Natural killer cell treated with Interleukin-12 subunit alpha and Interleukin-12 subunit beta and Interleukin-15 and Interleukin-18, amount 100 ng/mL, for 72 hours (primary cell): ENCODE results near the gene DENND5A. TPM values are rescaled to one million over a fixed set of nuclear protein-coding genes. Genes with fewer than 3 reads are reported as not detected.
"Not testable (repeated sequence)": the region's sequence is repeated elsewhere in the genome, so short reads cannot be mapped to it uniquely, and the experiment has no call there.

Source experiments
- ATAC-seq, 2 donors: fragments of 150-1000 bp; cut with Tn5 transposase in 1 of 2; sonication (Bioruptor Pico), chemical (Tn5 transposase) in 1 of 2; 2 replicates each; pipeline ENCODE4 v1.10.0; 2021
- DNase-seq: peaks from one replicate; pipeline ENCODE4 v3.0.0; 2022; ENCODE audit warnings: low spot score
- H3K27ac Mint-ChIP-seq, 2 donors: 1 replicate in 1 of 2; 2 replicates in 1 of 2; pipeline ENCODE4 v1.8.0; 2022; ENCODE audit warnings: mixed read lengths in 2 of 2, mild to moderate bottlenecking in 1 of 2, moderate library complexity in 1 of 2
- H3K27me3 Mint-ChIP-seq, 2 donors: 1 replicate in 1 of 2; 2 replicates in 1 of 2; pipeline ENCODE4 v1.8.0; 2022; ENCODE audit warnings: mixed read lengths in 2 of 2
- H3K36me3 Mint-ChIP-seq: one replicate; pipeline ENCODE4 v1.8.0; 2022; ENCODE audit warnings: mixed read lengths
- H3K4me1 Mint-ChIP-seq, 2 donors: 1 replicate in 1 of 2; 2 replicates in 1 of 2; pipeline ENCODE4 v1.8.0; 2022; ENCODE audit warnings: low read depth in 2 of 2, mixed read lengths in 2 of 2, mild to moderate bottlenecking in 1 of 2
- H3K4me3 Mint-ChIP-seq: one replicate; pipeline ENCODE4 v1.8.0; 2022; ENCODE audit warnings: mixed read lengths
- H3K9me3 Mint-ChIP-seq: 2 replicates; pipeline ENCODE4 v1.8.0; 2022; ENCODE audit warnings: mixed read lengths
- total RNA-seq, 2 donors: library from RNA; stranded (reverse); gene quantifications; one replicate each; pipeline ENCODE4 v1.2.3, GENCODE V29; 2022

DENND5A gene
- total RNA-seq, 2 donors from 2014 or later = 69.8 to 200 TPM

GRCh38 chr11:9121469-9121796 is 143.7 kb downstream of the DENND5A start:
- no peaks in the 10 kb centered on the region for H3K9me3 Mint-ChIP-seq
- no peaks in the 10 kb centered on the region for H3K36me3 Mint-ChIP-seq
- ATAC-seq = no peak
- peaks cover 2 to 13% of the 10 kb centered on the region in 2 donors for H3K27me3 Mint-ChIP-seq
- H3K4me3 Mint-ChIP-seq = no peak overlapping the region
- H3K4me1 Mint-ChIP-seq = no peaks in the 10 kb centered on the region
- no peak for DNase-seq
- H3K27ac Mint-ChIP-seq = no peak overlapping the region

- H3K36me3 Mint-ChIP-seq = no peaks in the 10 kb centered on the region
- ATAC-seq (no peak), DNase-seq (no peak)
- no peaks in the 10 kb centered on the region for H3K9me3 Mint-ChIP-seq
- H3K4me3 Mint-ChIP-seq = no peak overlapping the region
- no peaks in the 10 kb centered on the region for H3K4me1 Mint-ChIP-seq
- H3K27ac Mint-ChIP-seq = no peak overlapping the region
- H3K27me3 Mint-ChIP-seq = peaks cover 2 to 14% of the 10 kb centered on the region in 2 donors
These were observed 144.3 kb downstream of the DENND5A start for GRCh38 chr11:9120664-9121468.

DNA sequence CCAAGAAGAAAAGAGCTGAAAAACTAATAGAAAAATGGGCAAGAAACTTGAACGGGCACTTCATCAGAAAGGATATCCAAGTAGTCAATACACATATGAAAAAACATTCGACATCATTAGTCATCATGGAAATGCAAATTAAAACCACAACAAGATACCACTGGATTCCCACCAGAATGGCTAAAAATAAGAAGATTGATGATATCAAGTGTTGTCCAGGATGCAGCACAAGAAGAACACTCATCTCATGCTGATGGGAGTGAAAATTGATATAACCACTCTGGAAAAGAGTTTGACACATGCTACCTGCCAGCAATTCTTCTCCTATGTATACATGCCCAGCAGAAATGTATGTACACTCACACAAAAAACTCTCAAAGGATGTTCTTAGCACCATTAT is 146.9 kb downstream of the DENND5A start:
- no peak for DNase-seq
- no peaks in the 10 kb centered on the region for H3K9me3 Mint-ChIP-seq
- ATAC-seq = no peak
- peaks cover 2 to 24% of the 10 kb centered on the region in 2 donors for H3K27me3 Mint-ChIP-seq
- H3K4me1 Mint-ChIP-seq = no peaks in the 10 kb centered on the region
- H3K4me3 Mint-ChIP-seq = no peak overlapping the region
- no peak overlapping the region for H3K27ac Mint-ChIP-seq
- H3K36me3 Mint-ChIP-seq = no peaks in the 10 kb centered on the region

- ATAC-seq (no peak), DNase-seq (no peak)
- Mint-ChIP-seq H3K4me1 (no peaks in the 10 kb centered on the region), H3K27me3 (peaks cover 6 to 43% of the 10 kb centered on the region in 2 donors), H3K36me3 (peaks cover 15% of the 10 kb centered on the region), H3K27ac (no peak overlapping the region), H3K9me3 (no peaks in the 10 kb centered on the region), H3K4me3 (no peak overlapping the region)
These were observed 153.1 kb downstream of the DENND5A start for GRCh38 chr11:9112075-9112474.

DNA sequence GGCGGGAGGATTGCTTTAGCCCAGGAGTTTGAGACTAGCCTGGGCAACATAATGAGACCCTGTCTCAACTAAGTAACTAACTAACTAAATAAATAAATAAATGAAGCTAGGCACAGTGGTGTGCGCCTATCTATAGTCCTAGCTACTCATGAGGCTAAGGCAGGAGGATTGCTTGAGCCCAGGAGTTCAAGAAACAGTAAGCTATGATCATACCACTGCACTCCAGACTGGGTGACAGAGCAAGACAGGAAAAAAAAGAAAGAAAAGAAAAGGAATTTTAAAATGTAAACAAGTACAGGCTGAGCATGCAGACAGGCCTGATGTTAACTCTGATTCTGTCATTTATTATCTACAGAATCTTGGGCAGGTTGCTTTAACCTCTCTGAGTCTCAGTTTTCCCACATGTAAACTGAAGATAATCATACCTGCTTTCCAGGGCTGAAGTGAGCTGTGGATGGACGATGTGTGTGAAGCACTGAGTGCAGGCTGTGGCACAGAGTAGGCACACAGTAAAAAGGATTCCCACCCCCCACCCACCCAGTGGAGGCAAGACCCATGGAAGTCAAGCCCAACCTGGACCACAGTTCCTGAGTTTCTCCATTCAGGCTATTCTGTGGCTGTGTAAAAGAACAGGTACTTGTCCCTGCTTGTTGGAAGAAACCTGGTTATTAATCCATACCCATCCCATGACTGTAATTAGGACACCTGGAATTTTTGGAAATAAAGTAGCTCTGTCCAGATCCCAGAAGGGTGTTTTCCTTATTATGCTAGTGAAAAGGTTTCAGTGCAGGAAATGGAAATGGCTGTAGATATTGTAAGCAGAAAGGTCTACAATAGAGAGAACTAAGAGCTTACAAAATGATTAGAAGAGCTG is 155.1 kb downstream of the DENND5A start:
- Mint-ChIP-seq H3K4me1 (no peaks in the 10 kb centered on the region), H3K9me3 (no peaks in the 10 kb centered on the region)
- no peak for ATAC-seq

DNA sequence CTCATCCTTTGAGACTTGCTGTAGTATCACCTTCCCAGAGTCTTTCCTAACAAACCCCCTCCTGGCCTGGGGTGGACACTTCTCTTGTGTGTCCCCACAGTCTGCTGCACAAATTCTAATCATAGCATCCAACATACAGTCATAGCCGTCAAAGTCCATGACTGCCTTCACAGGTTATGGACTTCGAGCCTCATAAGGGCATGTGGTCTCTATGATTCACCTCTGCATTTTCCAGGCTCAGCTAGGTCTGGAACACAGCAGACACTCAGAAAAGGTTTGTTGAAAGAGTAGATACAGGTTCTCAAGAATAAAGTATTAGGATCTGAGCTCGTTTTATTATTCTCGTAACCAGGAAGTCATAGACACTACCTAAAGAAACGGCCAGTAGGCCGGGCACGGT is 160.6 kb downstream of the DENND5A start:
- Mint-ChIP-seq H3K9me3 (no peaks in the 10 kb centered on the region), H3K27ac (no peak overlapping the region), H3K4me1 (peaks cover 0 to 3% of the 10 kb centered on the region in 2 donors), H3K27me3 (peaks cover 26 to 61% of the 10 kb centered on the region in 2 donors), H3K36me3 (no peaks in the 10 kb centered on the region), H3K4me3 (no peak overlapping the region)
- ATAC-seq = no peak
- DNase-seq = no peak

More for the DNA sequence above, 155.1 kb downstream of the DENND5A start:
- H3K36me3 Mint-ChIP-seq = peaks cover 15% of the 10 kb centered on the region
- no peak overlapping the region for H3K4me3 Mint-ChIP-seq
- DNase-seq = no peak
- H3K27me3 Mint-ChIP-seq = peaks cover 13 to 56% of the 10 kb centered on the region in 2 donors
- no peak overlapping the region for H3K27ac Mint-ChIP-seq

DNA sequence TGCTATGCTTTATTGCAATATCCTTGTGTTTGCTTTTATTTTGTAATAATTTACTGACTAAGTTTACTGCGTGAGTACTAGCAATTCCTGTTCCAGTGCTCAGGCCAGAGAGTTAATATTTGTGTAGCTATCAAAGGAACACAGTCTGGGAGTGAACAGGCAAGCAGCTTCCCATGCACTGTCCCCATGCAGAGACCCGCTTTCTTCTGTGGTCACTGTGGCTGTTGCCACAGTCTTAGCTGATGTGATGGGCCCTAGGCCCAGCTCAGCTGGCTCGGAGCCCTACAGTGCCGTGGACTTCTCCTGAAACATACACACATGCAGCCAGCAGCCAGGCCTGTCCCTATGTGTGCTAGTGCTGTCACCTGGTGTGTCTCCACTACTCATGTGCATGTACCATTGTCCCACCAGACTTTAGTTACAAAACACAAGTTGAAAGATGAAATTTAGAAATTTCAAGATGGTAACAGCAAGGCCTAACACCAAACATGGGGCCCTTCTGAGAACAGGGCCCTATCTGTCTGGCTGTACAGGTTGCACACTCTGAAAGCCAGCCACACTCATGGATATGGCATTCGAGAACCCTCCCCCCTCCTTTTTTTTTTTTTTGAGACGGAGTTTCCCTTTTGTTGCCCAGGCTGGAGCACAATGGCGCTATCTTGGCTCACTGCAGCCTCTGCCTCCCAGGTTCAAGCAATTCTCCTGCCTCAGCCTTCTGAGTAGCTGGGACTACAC is 161.4 kb downstream of the DENND5A start:
- peaks cover 27 to 59% of the 10 kb centered on the region in 2 donors for H3K27me3 Mint-ChIP-seq
- no peak for DNase-seq

GRCh38 chr11:9099617-9100016 is 165.5 kb downstream of the DENND5A start:
- Mint-ChIP-seq H3K9me3 (no peaks in the 10 kb centered on the region), H3K4me3 (no peak overlapping the region), H3K27ac (no peak overlapping the region), H3K4me1 (peaks cover 0 to 3% of the 10 kb centered on the region in 2 donors), H3K27me3 (peaks cover 22 to 35% of the 10 kb centered on the region in 2 donors), H3K36me3 (no peaks in the 10 kb centered on the region)
- DNase-seq (no peak), ATAC-seq (no peak)

More for the DNA sequence above, 161.4 kb downstream of the DENND5A start:
- H3K4me3 Mint-ChIP-seq = no peak overlapping the region
- H3K4me1 Mint-ChIP-seq = peaks cover 0 to 3% of the 10 kb centered on the region in 2 donors
- no peaks in the 10 kb centered on the region for H3K36me3 Mint-ChIP-seq
- no peak for ATAC-seq
- H3K27ac Mint-ChIP-seq = no peak overlapping the region
- no peaks in the 10 kb centered on the region for H3K9me3 Mint-ChIP-seq

- ATAC-seq, H3K4me1 Mint-ChIP-seq, H3K9me3 Mint-ChIP-seq, DNase-seq, H3K36me3 Mint-ChIP-seq, H3K27ac Mint-ChIP-seq, H3K4me3 Mint-ChIP-seq: not testable (repeated sequence)
- peaks cover 24 to 41% of the 10 kb centered on the region in 2 donors for H3K27me3 Mint-ChIP-seq
These were observed 166.7 kb downstream of the DENND5A start for GRCh38 chr11:9098455-9098854.

GRCh38 chr11:9097186-9097943 is 167.8 kb downstream of the DENND5A start:
- not testable (repeated sequence) for ATAC-seq, H3K36me3 Mint-ChIP-seq, H3K9me3 Mint-ChIP-seq, H3K27ac Mint-ChIP-seq, H3K4me1 Mint-ChIP-seq, DNase-seq, H3K4me3 Mint-ChIP-seq
- H3K27me3 Mint-ChIP-seq = peaks cover 35 to 51% of the 10 kb centered on the region in 2 donors

DNA sequence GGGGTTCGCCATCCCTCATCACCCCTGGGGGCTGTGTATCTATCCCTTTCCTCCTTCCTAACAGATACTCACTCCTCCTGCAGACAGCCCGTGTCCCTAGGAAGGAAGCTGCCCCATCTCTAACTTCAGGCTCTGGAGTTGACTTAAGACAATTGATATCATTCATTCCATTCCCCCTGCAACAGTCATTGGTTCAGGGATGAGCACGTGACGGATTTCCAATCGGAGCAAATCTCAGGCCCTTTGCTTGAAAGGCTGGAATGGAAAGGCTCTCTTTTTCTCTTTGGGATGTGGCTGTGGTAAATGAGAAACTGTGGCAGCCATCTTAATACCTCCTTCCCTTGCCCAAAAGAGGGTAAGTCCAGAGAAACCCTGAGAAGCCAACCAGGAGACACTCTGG is 168.7 kb downstream of the DENND5A start:
- Mint-ChIP-seq H3K36me3 (no peaks in the 10 kb centered on the region), H3K9me3 (no peaks in the 10 kb centered on the region)

DNA sequence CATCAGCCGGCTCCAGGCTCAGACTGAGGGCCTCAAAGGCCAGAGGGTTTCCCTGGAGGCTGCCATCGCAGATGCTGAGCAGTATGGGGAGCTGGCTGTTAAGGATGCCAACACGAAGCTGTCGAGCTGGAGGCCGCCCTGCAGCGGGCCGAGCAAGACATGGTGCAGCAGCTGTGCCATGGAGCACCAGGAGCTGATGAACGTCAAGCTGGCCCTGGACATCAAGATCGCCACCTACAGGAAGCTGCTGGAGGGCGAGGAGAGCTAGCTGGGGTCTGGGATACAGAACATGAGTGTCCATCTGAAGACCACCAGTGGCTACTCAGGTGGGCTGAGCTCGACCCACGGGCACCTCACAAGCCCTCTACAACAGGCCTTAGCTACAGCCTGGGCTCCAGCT is 169.7 kb downstream of the DENND5A start:
- Mint-ChIP-seq H3K4me1 (peaks cover 0 to 3% of the 10 kb centered on the region in 2 donors), H3K4me3 (no peak overlapping the region), H3K9me3 (no peaks in the 10 kb centered on the region), H3K27me3 (peaks cover 30 to 51% of the 10 kb centered on the region in 2 donors), H3K36me3 (no peaks in the 10 kb centered on the region), H3K27ac (no peak overlapping the region)
- DNase-seq = no peak
- no peak for ATAC-seq

More for the DNA sequence above, 168.7 kb downstream of the DENND5A start:
- no peak for DNase-seq
- peaks cover 38 to 55% of the 10 kb centered on the region in 2 donors for H3K27me3 Mint-ChIP-seq
- no peak overlapping the region for H3K27ac Mint-ChIP-seq
- no peak overlapping the region for H3K4me3 Mint-ChIP-seq
- no peak for ATAC-seq
- peaks cover 0 to 5% of the 10 kb centered on the region in 2 donors for H3K4me1 Mint-ChIP-seq

- DNase-seq (no peak), ATAC-seq (no peak)
- Mint-ChIP-seq H3K4me1 (peaks cover 0 to 5% of the 10 kb centered on the region in 2 donors), H3K27ac (no peak overlapping the region), H3K27me3 (peaks cover 34 to 54% of the 10 kb centered on the region in 2 donors), H3K36me3 (no peaks in the 10 kb centered on the region), H3K9me3 (no peaks in the 10 kb centered on the region), H3K4me3 (no peak overlapping the region)
These were observed 170.7 kb downstream of the DENND5A start for GRCh38 chr11:9094420-9094819.
